ENCODE data around the gene CSH1. TPM values are rescaled to one million over a fixed set of nuclear protein-coding genes. Genes with fewer than 3 reads are reported as not detected.
"Not testable (repeated sequence)": the region's sequence is repeated elsewhere in the genome, so short reads cannot be mapped to it uniquely, and the experiment has no call there.

The CSH1 gene
- total and polyA plus RNA-seq, 2 donors (not counting 3 experiments of a cell fraction or from before 2014, with no cell fraction given) = not detected

DNA sequence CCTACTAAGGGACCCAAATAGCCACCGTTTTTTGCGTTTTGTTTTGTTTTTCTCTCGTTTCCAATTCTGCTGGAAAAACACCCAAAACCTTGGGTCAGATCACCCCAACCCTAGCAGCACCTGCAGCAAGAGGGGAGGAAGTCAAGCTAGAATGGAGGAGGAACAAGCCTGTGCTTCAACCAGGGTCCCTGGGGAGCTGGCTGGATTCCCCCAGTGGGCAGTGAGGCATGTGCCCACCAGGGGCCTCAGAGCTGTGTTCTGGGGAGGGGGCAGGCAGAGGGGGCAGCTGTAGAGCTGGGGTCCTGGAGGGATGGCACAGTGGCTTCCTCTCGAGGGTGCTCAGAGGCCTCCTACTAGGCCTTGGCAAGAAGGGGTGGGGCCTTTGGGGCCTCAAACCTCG is 29.2 kb upstream of the CSH1 start:
- FAIRE-seq (no peak), DNase-seq (ENCODE audit: low read depth, low spot score) (no peak)
- H3K27ac ChIP-seq (ENCODE audit: insufficient read depth, low read depth, low read length) = no peak overlapping the region
- BruUV-seq (replicated peaks) = no TSS peak
- no peaks in the 10 kb centered on the region for H3K79me2 ChIP-seq (ENCODE audit: control insufficient read depth, insufficient read depth, low read length)
- no peak for TF ChIP-seq MYC (IDR thresholded peaks at IDR 0.05; ENCODE audit: low read depth, low read length)
- intact Hi-C loops (cut with micrococcal nuclease) (no loop called here), dilution Hi-C loops (cut with MboI; ENCODE audit: extremely low pct_ligation_motif_present, low sequenced_read_pairs) (no loop called here)
- H3K9ac ChIP-seq (replicated peaks; ENCODE audit: extremely low read depth, insufficient read depth, low read length) = no peak overlapping the region
- no peaks in the 10 kb centered on the region for H4K20me1 ChIP-seq (replicated peaks; ENCODE audit: control insufficient read depth, extremely low read depth, insufficient read depth, low read length)
- POLR2A ChIA-PET = no interaction called here
- no peak overlapping the region for H3K4me3 ChIP-seq (replicated peaks in 1 of 3; ENCODE audit: insufficient read depth in 1 of 3, low read depth in 1 of 3, low read length in 3 of 3)
- H3K4me2 ChIP-seq (ENCODE audit: insufficient read depth, low read length) = no peak overlapping the region
- no peaks in the 10 kb centered on the region for H3K4me1 ChIP-seq (ENCODE audit: control insufficient read depth, extremely low read depth, insufficient read depth, low read length)
- H3K27me3 ChIP-seq (ENCODE audit: control insufficient read depth in 2 of 2, insufficient read depth in 2 of 2, low read length in 2 of 2) = no peaks in the 10 kb centered on the region
- CTCF ChIA-PET = interaction anchor here (0.8 to 2.6 kb wide), 3 partner anchors 21 to 208 kb away, joined by 3 to 7 read pairs (median 6); no protein-coding TSS in a partner anchor
- H3K9me3 ChIP-seq (replicated peaks; ENCODE audit: control insufficient read depth, insufficient read depth, low read length) = no peaks in the 10 kb centered on the region
- no peak overlapping the region for H2AFZ ChIP-seq (ENCODE audit: low read depth, low read length)
- no peaks in the 10 kb centered on the region for H3K9me1 ChIP-seq (replicated peaks; ENCODE audit: control insufficient read depth, extremely low read depth, insufficient read depth, low read length)
- H3K36me3 ChIP-seq (ENCODE audit: control insufficient read depth in 2 of 2, extremely low read depth in 1 of 2, insufficient read depth in 2 of 2, low read length in 2 of 2) = no peaks in the 10 kb centered on the region

DNA sequence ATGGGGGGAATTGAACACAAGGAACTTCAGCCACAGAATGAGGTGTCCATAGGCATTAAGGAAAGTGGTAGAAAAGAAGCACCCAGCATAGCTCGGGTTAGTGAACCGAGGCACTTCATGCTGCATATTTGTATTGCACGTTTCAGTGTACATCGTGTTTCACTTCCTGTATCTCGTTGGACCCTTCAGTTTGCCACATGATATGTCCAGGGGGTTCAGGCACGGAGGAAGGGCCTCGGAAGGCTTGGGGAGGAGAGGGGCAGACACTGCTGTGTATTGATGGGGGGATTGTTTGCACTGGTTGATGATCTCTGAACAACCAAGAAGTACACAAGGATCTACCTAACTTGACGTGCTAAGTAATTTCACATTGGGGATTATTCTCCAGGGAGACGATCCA is 26.0 kb upstream of the CSH1 start:
- H3K9me1 ChIP-seq (replicated peaks; ENCODE audit: control insufficient read depth, extremely low read depth, insufficient read depth, low read length); H3K4me2 ChIP-seq (ENCODE audit: insufficient read depth, low read length); BruUV-seq (replicated peaks); H4K20me1 ChIP-seq (replicated peaks; ENCODE audit: control insufficient read depth, extremely low read depth, insufficient read depth, low read length); FAIRE-seq; H3K79me2 ChIP-seq (ENCODE audit: control insufficient read depth, insufficient read depth, low read length); H2AFZ ChIP-seq (ENCODE audit: low read depth, low read length); intact Hi-C loops (cut with micrococcal nuclease); H3K9me3 ChIP-seq (replicated peaks; ENCODE audit: control insufficient read depth, insufficient read depth, low read length); H3K27ac ChIP-seq (ENCODE audit: insufficient read depth, low read depth, low read length); dilution Hi-C loops (cut with MboI; ENCODE audit: extremely low pct_ligation_motif_present, low sequenced_read_pairs); POLR2A ChIA-PET; H3K4me1 ChIP-seq (ENCODE audit: control insufficient read depth, extremely low read depth, insufficient read depth, low read length); H3K36me3 ChIP-seq (ENCODE audit: control insufficient read depth in 2 of 2, extremely low read depth in 1 of 2, insufficient read depth in 2 of 2, low read length in 2 of 2); H3K9ac ChIP-seq (replicated peaks; ENCODE audit: extremely low read depth, insufficient read depth, low read length); H3K4me3 ChIP-seq (replicated peaks in 1 of 3; ENCODE audit: insufficient read depth in 1 of 3, low read depth in 1 of 3, low read length in 3 of 3); H3K27me3 ChIP-seq (ENCODE audit: control insufficient read depth in 2 of 2, insufficient read depth in 2 of 2, low read length in 2 of 2); DNase-seq (ENCODE audit: low read depth, low spot score): not testable (repeated sequence)
- CTCF ChIA-PET = interaction anchor here (1.6 to 7.3 kb wide), 3 partner anchors 24 to 103 kb away, joined by 4 to 183 read pairs (median 10); no protein-coding TSS in a partner anchor

DNA sequence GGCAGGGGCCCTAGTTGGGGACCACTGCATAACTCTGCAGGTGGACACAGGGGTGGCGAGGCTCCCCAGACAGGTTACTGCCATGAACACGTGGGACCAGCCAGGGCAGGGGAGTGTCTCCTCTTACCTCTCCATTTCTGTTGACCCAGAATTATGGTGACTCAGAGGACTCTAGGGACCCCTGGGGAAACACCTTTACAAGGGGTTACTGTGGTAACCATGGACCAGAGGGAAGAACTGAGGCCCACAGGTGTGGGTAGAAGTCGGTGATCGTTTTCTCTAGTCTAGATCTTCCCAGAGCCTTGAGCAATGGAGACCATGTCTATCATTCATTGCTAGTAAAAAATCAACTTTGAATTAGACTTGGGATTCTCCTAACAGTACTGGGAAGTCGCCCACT is 24.4 kb upstream of the CSH1 start:
- H3K9me1 ChIP-seq (replicated peaks; ENCODE audit: control insufficient read depth, extremely low read depth, insufficient read depth, low read length); BruUV-seq (replicated peaks); DNase-seq (ENCODE audit: low read depth, low spot score); intact Hi-C loops (cut with micrococcal nuclease); H3K27ac ChIP-seq (ENCODE audit: insufficient read depth, low read depth, low read length); H4K20me1 ChIP-seq (replicated peaks; ENCODE audit: control insufficient read depth, extremely low read depth, insufficient read depth, low read length); H2AFZ ChIP-seq (ENCODE audit: low read depth, low read length); POLR2A ChIA-PET; H3K9me3 ChIP-seq (replicated peaks; ENCODE audit: control insufficient read depth, insufficient read depth, low read length); dilution Hi-C loops (cut with MboI; ENCODE audit: extremely low pct_ligation_motif_present, low sequenced_read_pairs); H3K9ac ChIP-seq (replicated peaks; ENCODE audit: extremely low read depth, insufficient read depth, low read length); H3K36me3 ChIP-seq (ENCODE audit: control insufficient read depth in 2 of 2, extremely low read depth in 1 of 2, insufficient read depth in 2 of 2, low read length in 2 of 2); FAIRE-seq; H3K4me1 ChIP-seq (ENCODE audit: control insufficient read depth, extremely low read depth, insufficient read depth, low read length); H3K27me3 ChIP-seq (ENCODE audit: control insufficient read depth in 2 of 2, insufficient read depth in 2 of 2, low read length in 2 of 2); H3K4me3 ChIP-seq (replicated peaks in 1 of 3; ENCODE audit: insufficient read depth in 1 of 3, low read depth in 1 of 3, low read length in 3 of 3); H3K79me2 ChIP-seq (ENCODE audit: control insufficient read depth, insufficient read depth, low read length); H3K4me2 ChIP-seq (ENCODE audit: insufficient read depth, low read length): not testable (repeated sequence)
- CTCF ChIA-PET = interaction anchor here (0.7 to 7.3 kb wide), 8 partner anchors 26 to 316 kb away, joined by 3 to 183 read pairs (median 56); no protein-coding TSS in a partner anchor

DNA sequence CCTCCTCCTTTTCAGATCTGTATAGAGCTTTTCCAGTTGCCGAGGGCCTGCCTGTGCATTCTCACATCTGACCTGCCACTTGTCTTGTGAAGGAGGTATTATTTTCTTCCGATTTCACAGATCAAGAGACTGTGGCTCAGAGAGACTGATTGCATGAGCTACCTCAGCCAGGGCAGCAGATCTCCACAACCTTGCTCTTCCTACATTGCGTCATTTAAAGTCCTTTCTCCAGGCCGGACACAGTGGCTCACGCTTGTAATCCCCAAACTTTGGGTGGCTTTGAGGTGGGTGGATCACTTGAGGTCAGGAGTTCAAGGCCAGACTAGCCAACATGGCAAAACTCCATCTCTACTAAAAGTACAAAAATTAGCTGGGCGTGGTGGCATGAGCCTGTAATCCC is 23.7 kb upstream of the CSH1 start:
- H3K27me3 ChIP-seq (ENCODE audit: control insufficient read depth in 2 of 2, insufficient read depth in 2 of 2, low read length in 2 of 2); intact Hi-C loops (cut with micrococcal nuclease); DNase-seq (ENCODE audit: low read depth, low spot score); dilution Hi-C loops (cut with MboI; ENCODE audit: extremely low pct_ligation_motif_present, low sequenced_read_pairs); H3K36me3 ChIP-seq (ENCODE audit: control insufficient read depth in 2 of 2, extremely low read depth in 1 of 2, insufficient read depth in 2 of 2, low read length in 2 of 2); H3K4me3 ChIP-seq (replicated peaks in 1 of 3; ENCODE audit: insufficient read depth in 1 of 3, low read depth in 1 of 3, low read length in 3 of 3); BruUV-seq (replicated peaks); H3K9ac ChIP-seq (replicated peaks; ENCODE audit: extremely low read depth, insufficient read depth, low read length); H3K4me2 ChIP-seq (ENCODE audit: insufficient read depth, low read length); H3K9me3 ChIP-seq (replicated peaks; ENCODE audit: control insufficient read depth, insufficient read depth, low read length); FAIRE-seq; H3K27ac ChIP-seq (ENCODE audit: insufficient read depth, low read depth, low read length); H4K20me1 ChIP-seq (replicated peaks; ENCODE audit: control insufficient read depth, extremely low read depth, insufficient read depth, low read length); H3K9me1 ChIP-seq (replicated peaks; ENCODE audit: control insufficient read depth, extremely low read depth, insufficient read depth, low read length); H3K79me2 ChIP-seq (ENCODE audit: control insufficient read depth, insufficient read depth, low read length); H3K4me1 ChIP-seq (ENCODE audit: control insufficient read depth, extremely low read depth, insufficient read depth, low read length); H2AFZ ChIP-seq (ENCODE audit: low read depth, low read length): not testable (repeated sequence)
- CTCF ChIA-PET = interaction anchor here (0.7 to 7.3 kb wide), 39 partner anchors 8 to 382 kb away, joined by 3 to 183 read pairs (median 6); partner anchors contain the start of genes CD79B, ERN1, ICAM2 and PRR29
- POLR2A ChIA-PET = interaction anchor here (1.0 to 1.4 kb wide), 2 partner anchors 80 to 211 kb away, joined by 3 to 5 read pairs; no protein-coding TSS in a partner anchor
